Caco-2 (cell line): ENCODE data around the gene UCK1. TPM values are rescaled to one million over a fixed set of nuclear protein-coding genes. Genes with fewer than 3 reads are reported as not detected.

Experiments
- BruUV-seq: library from RNA; stranded (reverse); fragments of 400-500 nt; replicated peaks from 2 replicates; lab custom pipeline; 2021; lab: Mats Ljungman, UMichigan
- CTCF ChIA-PET: fragments of 300-600 bp; sonication (Branson Sonifier 250); formaldehyde crosslinking; loops from one replicate; lab custom pipeline; 2022; ENCODE audit warnings: antibody characterized with exemption; lab: Charles Lee
- POLR2A ChIA-PET: fragments of 300-600 bp; sonication (Branson Sonifier 250); formaldehyde crosslinking; loops from one replicate; lab custom pipeline; 2022; ENCODE audit warnings: antibody characterized with exemption; lab: Charles Lee
- DNase-seq, 2 experiments: peaks; one replicate each; pipeline versions ENCODE4 v3.0.0 to v3.0.0-alpha.2; 2020 to 2022
- H3K27me3 ChIP-seq: replicated peaks from 2 replicates; pipeline ENCODE4 v1.6.0; 2011; ENCODE audit warnings: low read length; ENCODE audit not compliant: control insufficient read depth, insufficient read depth
- H3K36me3 ChIP-seq: 2 replicates; pipeline ENCODE4 v1.5.1; 2011; ENCODE audit warnings: low read length; ENCODE audit not compliant: control insufficient read depth, insufficient read depth
- H3K4me1 ChIP-seq: fragments of 250-450 bp; sonication (Bioruptor Pico); 2 replicates; pipeline ENCODE4 v1.5.1; 2020; ENCODE audit warnings: mild to moderate bottlenecking
- H3K4me3 ChIP-seq: 2 replicates; pipeline ENCODE4 v1.5.1; 2011; ENCODE audit warnings: low read depth, mild to moderate bottlenecking, control low read depth, low read length
- H3K9me3 ChIP-seq: fragments of 250-450 bp; sonication (Bioruptor Pico); 2 replicates; pipeline ENCODE4 v1.5.1; 2020; ENCODE audit warnings: mild to moderate bottlenecking, moderate library complexity
- H3K27ac Mint-ChIP-seq: one replicate; pipeline ENCODE4 v1.8.0; 2022; ENCODE audit warnings: mixed read lengths; ENCODE audit not compliant: unreplicated experiment
- H3K27me3 Mint-ChIP-seq: one replicate; pipeline ENCODE4 v1.8.0; 2022; ENCODE audit warnings: mixed read lengths; ENCODE audit not compliant: insufficient read depth, unreplicated experiment
- H3K36me3 Mint-ChIP-seq: one replicate; pipeline ENCODE4 v1.8.0; 2022; ENCODE audit warnings: mild to moderate bottlenecking, mixed read lengths; ENCODE audit not compliant: insufficient read depth, unreplicated experiment
- H3K4me1 Mint-ChIP-seq: one replicate; pipeline ENCODE4 v1.8.0; 2022; ENCODE audit warnings: low read depth, mixed read lengths; ENCODE audit not compliant: unreplicated experiment
- H3K4me3 Mint-ChIP-seq: one replicate; pipeline ENCODE4 v1.8.0; 2022; ENCODE audit warnings: mild to moderate bottlenecking, moderate library complexity, mixed read lengths; ENCODE audit not compliant: unreplicated experiment
- H3K9me3 Mint-ChIP-seq: one replicate; pipeline ENCODE4 v1.8.0; 2022; ENCODE audit warnings: mixed read lengths; ENCODE audit not compliant: unreplicated experiment
- intact Hi-C: fragments of 100-400 bp; cut with micrococcal nuclease; formaldehyde crosslinking; loops from one replicate; pipeline ENCODE4 v1.10.0; 2022; ENCODE audit not compliant: unreplicated experiment
- total RNA-seq: library from RNA; stranded (reverse); gene quantifications from 2 replicates; pipeline ENCODE4 v1.2.3, GENCODE V29; 2022
- TF ChIP-seq, protein P1 (sequence below), 2 experiments: fragments of 200-600 bp in 1 of 2; IDR thresholded peaks; 1 replicate in 1 of 2; 2 replicates in 1 of 2; pipeline versions ENCODE4 v1.5.1 to v1.8.0; 2011 to 2022; ENCODE audit warnings: antibody characterized with exemption in 1 of 2, control low read depth in 1 of 2, inconsistent platforms in 1 of 2, low read depth in 1 of 2, low read length in 1 of 2, mild to moderate bottlenecking in 1 of 2, moderate library complexity in 1 of 2; ENCODE audit not compliant: insufficient read depth in 1 of 2, severe bottlenecking in 1 of 2, unreplicated experiment in 1 of 2

UCK1 gene
- total RNA-seq, 1 experiment from 2014 or later = 25.7 TPM

GRCh38 chr9:131494296-131494870 is 36.7 kb downstream of the UCK1 start:
- Mint-ChIP-seq H3K4me3 (no peak overlapping the region), H3K4me1 (peaks cover 7% of the 10 kb centered on the region), H3K9me3 (no peaks in the 10 kb centered on the region), H3K36me3 (peaks cover 96% of the 10 kb centered on the region), H3K27ac (peak overlapping the region; percentile 35), H3K27me3 (no peaks in the 10 kb centered on the region)
- no TSS peak for BruUV-seq
- ChIA-PET CTCF (no interaction called here), POLR2A (no interaction called here)
- Histone ChIP-seq H3K4me1 (no peaks in the 10 kb centered on the region), H3K4me3 (no peak overlapping the region), H3K27me3 (no peaks in the 10 kb centered on the region), H3K9me3 (no peaks in the 10 kb centered on the region), H3K36me3 (peaks cover 21% of the 10 kb centered on the region)
- TF ChIP-seq, protein P1, sequence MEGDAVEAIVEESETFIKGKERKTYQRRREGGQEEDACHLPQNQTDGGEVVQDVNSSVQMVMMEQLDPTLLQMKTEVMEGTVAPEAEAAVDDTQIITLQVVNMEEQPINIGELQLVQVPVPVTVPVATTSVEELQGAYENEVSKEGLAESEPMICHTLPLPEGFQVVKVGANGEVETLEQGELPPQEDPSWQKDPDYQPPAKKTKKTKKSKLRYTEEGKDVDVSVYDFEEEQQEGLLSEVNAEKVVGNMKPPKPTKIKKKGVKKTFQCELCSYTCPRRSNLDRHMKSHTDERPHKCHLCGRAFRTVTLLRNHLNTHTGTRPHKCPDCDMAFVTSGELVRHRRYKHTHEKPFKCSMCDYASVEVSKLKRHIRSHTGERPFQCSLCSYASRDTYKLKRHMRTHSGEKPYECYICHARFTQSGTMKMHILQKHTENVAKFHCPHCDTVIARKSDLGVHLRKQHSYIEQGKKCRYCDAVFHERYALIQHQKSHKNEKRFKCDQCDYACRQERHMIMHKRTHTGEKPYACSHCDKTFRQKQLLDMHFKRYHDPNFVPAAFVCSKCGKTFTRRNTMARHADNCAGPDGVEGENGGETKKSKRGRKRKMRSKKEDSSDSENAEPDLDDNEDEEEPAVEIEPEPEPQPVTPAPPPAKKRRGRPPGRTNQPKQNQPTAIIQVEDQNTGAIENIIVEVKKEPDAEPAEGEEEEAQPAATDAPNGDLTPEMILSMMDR (IDR thresholded peaks at IDR 0.05; ENCODE audit: insufficient read depth in 1 of 2, low read depth in 1 of 2, low read length in 1 of 2, severe bottlenecking in 1 of 2, unreplicated experiment in 1 of 2) = no peak
- intact Hi-C loops = no loop called here
- DNase-seq = no peak

DNA sequence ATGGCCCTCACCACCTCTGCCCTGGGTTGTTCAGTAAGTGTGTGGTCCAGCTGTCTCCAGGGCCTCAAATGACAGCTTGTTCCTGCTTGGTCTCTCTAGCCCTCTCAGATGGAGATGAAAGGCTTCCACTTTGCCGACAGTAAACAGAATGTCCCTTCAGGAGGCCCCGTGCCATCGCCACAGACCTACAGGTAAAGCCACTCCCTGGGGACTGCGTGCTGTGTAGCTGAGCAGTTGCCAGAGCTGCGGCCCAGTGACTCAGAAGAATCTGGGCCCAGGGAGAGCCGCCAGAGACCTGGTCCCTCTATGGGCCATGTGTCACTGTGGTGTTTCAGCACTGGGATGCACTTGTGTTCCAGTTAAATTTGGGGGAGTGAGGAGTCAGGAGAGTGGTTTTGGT is 39.0 kb downstream of the UCK1 start:
- no peak for DNase-seq
- peaks cover 100% of the 10 kb centered on the region for H3K36me3 Mint-ChIP-seq
- ChIA-PET POLR2A (no interaction called here), CTCF (interaction anchor here (0.6 kb wide), 1 partner anchor 246 kb away, joined by 3 read pairs; no protein-coding TSS in a partner anchor)
- peaks cover 21% of the 10 kb centered on the region for H3K36me3 ChIP-seq
- no peaks in the 10 kb centered on the region for H3K9me3 ChIP-seq
- BruUV-seq = no TSS peak
- no peaks in the 10 kb centered on the region for H3K27me3 Mint-ChIP-seq
- TF ChIP-seq, protein P1 (IDR thresholded peaks at IDR 0.05; ENCODE audit: insufficient read depth in 1 of 2, low read depth in 1 of 2, low read length in 1 of 2, severe bottlenecking in 1 of 2, unreplicated experiment in 1 of 2) = no peak
- no peaks in the 10 kb centered on the region for H3K4me1 ChIP-seq
- peak overlapping the region; percentile 56 for H3K27ac Mint-ChIP-seq
- H3K4me3 ChIP-seq = no peak overlapping the region
- intact Hi-C loops = no loop called here
- no peaks in the 10 kb centered on the region for H3K27me3 ChIP-seq
- H3K4me1 Mint-ChIP-seq = peaks cover 7% of the 10 kb centered on the region
- no peaks in the 10 kb centered on the region for H3K9me3 Mint-ChIP-seq
- no peak overlapping the region for H3K4me3 Mint-ChIP-seq

DNA sequence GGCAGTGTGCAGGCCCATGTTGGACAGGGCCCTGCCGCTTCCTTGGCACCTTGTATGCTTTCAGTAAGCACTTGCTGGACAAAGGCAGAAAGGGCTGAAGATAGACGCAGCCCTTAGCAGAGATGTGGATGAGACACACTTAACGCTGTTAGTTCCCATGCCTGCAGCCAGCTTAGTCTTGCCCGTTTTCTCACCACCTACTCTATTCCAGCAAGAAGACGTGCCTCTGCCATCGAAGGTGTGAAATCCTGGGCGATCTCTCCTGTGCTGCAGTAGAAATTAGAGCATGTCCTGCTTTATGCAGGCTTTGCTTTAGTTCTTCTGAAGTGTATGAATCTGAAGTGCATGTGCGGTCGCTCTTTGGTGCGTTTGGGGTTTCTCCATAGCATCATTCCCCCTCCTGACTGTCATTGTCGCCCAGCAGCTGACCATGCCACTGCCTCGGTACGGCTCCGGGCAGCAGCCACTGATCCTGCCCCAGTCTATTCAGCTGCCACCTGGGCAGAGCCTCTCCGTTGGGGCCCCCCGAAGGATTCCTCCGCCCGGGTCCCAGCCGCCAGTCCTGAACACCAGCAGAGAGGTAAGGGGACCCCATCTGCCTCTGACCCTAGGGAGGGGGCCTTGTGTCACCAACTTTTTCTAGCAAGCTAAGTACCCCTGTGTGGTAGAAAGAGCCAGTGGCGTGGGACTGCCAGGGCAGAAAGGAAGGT is 39.9 kb downstream of the UCK1 start:
- H3K9me3 Mint-ChIP-seq = no peaks in the 10 kb centered on the region
- peaks cover 20% of the 10 kb centered on the region for H3K36me3 ChIP-seq
- H3K4me1 Mint-ChIP-seq = peaks cover 7% of the 10 kb centered on the region
- TF ChIP-seq, protein P1 (IDR thresholded peaks at IDR 0.05; ENCODE audit: insufficient read depth in 1 of 2, low read depth in 1 of 2, low read length in 1 of 2, severe bottlenecking in 1 of 2, unreplicated experiment in 1 of 2) = no peak
- H3K27ac Mint-ChIP-seq = peak overlapping the region; percentile 56
- CTCF ChIA-PET = interaction anchor here (0.6 to 0.7 kb wide), 2 partner anchors 124 to 247 kb away, joined by 3 read pairs; no protein-coding TSS in a partner anchor
- H3K4me1 ChIP-seq = no peaks in the 10 kb centered on the region
- peaks cover 100% of the 10 kb centered on the region for H3K36me3 Mint-ChIP-seq
- intact Hi-C loops = no loop called here
- H3K27me3 ChIP-seq = no peaks in the 10 kb centered on the region
- H3K4me3 ChIP-seq = no peak overlapping the region
- POLR2A ChIA-PET = no interaction called here
- H3K27me3 Mint-ChIP-seq = no peaks in the 10 kb centered on the region
- no peaks in the 10 kb centered on the region for H3K9me3 ChIP-seq
- BruUV-seq = no TSS peak
- DNase-seq = no peak
- H3K4me3 Mint-ChIP-seq = no peak overlapping the region
